Cardiac septum (tissue), 1 donor: ENCODE measurements around the gene U2AF1L4. TPM values are rescaled to one million over a fixed set of nuclear protein-coding genes. Genes with fewer than 3 reads are reported as not detected.
A peak's percentile ranks its signal among the peaks of the same experiment; 100 is the strongest.

ENCODE experiments used
- DNase-seq: peaks from one replicate; pipeline ENCODE4 v3.0.0-alpha.2; 2020; ENCODE audit warnings: low spot score
- intact Hi-C: fragments of 100-400 bp; cut with DNase I; formaldehyde crosslinking; loops from one replicate; pipeline ENCODE4 v1.14.0; 2022
- total RNA-seq: library from RNA; stranded (reverse); fragmentation: NEBNext Ultra II Directional; extraction: Animal tissue kit (Norgen Biotek cat#: 25700); gene quantifications from one replicate; pipeline ENCODE4 v1.2.1, GENCODE V29; 2021
- donor health status: DM: no; HTN: no; CAD: no.

The U2AF1L4 gene
- total RNA-seq, 1 donor from 2014 or later: 24.9 TPM

GRCh38 chr19:35746531-35746930 lies 1.3 kb upstream of the U2AF1L4 start:
- intact Hi-C loops: no loop called here
- DNase-seq: no peak

DNA sequence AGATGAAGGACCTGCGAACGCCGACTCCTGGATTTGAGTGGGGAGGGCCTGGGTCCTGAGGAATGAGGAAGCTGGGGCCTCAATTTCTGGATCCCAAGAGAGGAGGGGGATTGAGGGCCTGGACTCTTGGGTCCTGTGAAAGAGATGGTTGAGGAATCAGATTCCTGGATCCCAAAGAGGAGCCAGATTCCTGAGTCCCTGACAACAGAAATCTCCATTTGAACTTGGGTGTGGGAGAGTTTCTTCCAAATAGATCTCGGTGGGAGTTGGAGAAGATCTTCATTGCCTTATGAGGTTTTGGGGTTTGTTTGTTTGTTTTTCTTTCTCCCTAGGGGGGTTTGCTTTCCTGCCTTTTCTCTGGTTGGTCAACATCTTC lies 857 bp upstream of the U2AF1L4 start:
- DNase-seq: no peak
- intact Hi-C loops: no loop called here

- intact Hi-C loops: loop anchor here (2.0 kb wide), 1 partner anchor 186 kb away; no protein-coding TSS in a partner anchor
- DNase-seq: peak; percentile 98
Observed at GRCh38 chr19:35744430-35745327, 539 bp downstream of the U2AF1L4 start.

- DNase-seq: no peak
- intact Hi-C loops: loop anchor here (2.0 kb wide), 1 partner anchor 187 kb away; no protein-coding TSS in a partner anchor
Observed at GRCh38 chr19:35743640-35744429, 1.4 kb downstream of the U2AF1L4 start.

DNA sequence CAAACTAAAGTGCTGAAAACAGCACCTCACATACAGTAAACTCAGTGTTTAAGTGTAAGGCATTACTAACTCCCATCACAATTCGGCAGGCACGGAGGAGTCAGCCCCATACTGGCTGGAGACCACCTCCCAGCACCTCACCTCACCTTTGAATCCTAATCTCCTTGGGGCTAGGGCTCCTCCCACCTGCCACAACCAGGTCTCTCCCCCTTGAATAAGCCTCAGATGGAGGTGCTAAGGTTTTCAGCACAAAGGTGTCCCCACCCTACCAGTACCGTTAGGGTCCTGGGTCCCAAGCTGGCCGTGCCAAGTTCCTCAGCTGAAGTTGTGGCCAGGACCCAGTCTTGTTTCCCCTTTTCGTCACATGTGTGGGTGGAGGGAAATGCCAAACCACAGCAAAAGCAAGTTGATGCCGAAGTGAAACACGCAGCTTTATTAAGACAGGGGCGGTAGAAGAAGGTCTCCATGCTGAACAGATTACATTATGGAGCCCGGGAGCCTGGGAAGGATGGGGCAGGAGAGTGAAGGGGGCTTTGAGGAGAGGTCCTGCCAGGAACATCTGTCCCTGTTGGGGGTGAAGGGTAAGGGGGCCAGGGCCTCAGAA lies 3.0 kb downstream of the U2AF1L4 start, which contains the start of gene IGFLR1:
Gene IGFLR1, minus strand, starts transcription at position 332 of the 604 bp plus-strand sequence. CDS start 1,272 bp downstream, outside the sequence.
- no peak for DNase-seq
- intact Hi-C loops: no loop called here

- intact Hi-C loops: loop anchor here (2.0 kb wide), 1 partner anchor 24 kb away; no protein-coding TSS in a partner anchor
- no peak for DNase-seq
Observed at GRCh38 chr19:35741203-35741515, 4.1 kb downstream of the U2AF1L4 start.

GRCh38 chr19:35740423-35741202 lies 4.6 kb downstream of the U2AF1L4 start:
- DNase-seq: peak; percentile 99
- intact Hi-C loops: loop anchor here (2.0 kb wide), 1 partner anchor 24 kb away; no protein-coding TSS in a partner anchor

GRCh38 chr19:35740108-35740422 lies 5.2 kb downstream of the U2AF1L4 start:
- DNase-seq: no peak
- intact Hi-C loops: loop anchor here (2.0 kb wide), 1 partner anchor 23 kb away; no protein-coding TSS in a partner anchor

GRCh38 chr19:35739275-35740107 lies 5.7 kb downstream of the U2AF1L4 start:
- DNase-seq: no peak
- intact Hi-C loops: loop anchor here (2.0 kb wide), 1 partner anchor 23 kb away; no protein-coding TSS in a partner anchor

- no peak for DNase-seq
- intact Hi-C loops: no loop called here
Observed at GRCh38 chr19:35738887-35739229, 6.4 kb downstream of the U2AF1L4 start.

GRCh38 chr19:35738021-35738886 lies 7.0 kb downstream of the U2AF1L4 start:
- DNase-seq: no peak
- intact Hi-C loops: no loop called here

DNA sequence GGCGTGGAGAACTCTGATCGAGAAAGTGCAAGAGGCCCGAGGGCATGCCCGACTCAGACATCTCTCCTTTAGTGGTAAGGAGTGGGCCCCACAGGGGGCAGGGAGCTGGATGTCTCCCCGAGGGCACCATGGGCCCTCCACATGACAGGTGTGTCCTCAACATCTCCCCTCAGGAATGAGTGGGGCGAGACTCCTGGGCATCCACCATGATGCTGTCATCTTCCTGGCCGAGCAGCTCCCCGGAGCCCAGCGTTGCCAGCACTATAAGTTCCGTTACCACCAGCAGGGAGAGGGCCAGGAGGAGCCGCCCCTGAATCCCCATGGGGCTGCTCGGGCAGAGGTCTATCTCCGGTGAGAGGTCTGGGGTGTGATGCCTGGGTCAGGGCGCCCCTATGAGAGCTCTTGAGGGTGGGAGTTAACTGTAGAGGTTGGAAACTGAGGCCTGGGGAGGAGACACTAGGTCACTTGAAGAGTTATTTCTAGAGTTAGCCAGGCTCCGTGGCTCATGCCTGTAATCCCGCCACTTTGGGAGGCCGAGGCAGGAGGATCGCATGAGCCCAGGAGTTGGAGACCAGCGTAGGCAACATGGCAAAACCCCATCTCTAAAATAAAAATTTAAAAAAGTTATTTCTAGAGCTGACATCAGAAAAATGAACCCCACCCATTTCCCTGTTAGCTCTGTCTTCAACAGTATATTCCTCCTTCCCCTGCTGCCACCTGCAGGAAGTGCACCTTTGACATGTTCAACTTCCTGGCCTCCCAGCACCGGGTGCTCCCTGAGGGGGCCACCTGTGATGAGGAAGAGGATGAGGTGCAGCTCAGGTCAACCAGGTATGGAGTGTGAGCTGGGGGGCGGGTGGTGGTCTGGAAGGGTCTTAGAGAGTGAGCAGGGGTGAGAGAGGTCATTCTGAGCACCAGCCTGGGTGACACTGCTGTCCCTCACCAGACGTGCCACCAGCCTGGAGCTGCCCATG lies 8.0 kb downstream of the U2AF1L4 start:
- intact Hi-C loops: no loop called here
- no peak for DNase-seq

DNA sequence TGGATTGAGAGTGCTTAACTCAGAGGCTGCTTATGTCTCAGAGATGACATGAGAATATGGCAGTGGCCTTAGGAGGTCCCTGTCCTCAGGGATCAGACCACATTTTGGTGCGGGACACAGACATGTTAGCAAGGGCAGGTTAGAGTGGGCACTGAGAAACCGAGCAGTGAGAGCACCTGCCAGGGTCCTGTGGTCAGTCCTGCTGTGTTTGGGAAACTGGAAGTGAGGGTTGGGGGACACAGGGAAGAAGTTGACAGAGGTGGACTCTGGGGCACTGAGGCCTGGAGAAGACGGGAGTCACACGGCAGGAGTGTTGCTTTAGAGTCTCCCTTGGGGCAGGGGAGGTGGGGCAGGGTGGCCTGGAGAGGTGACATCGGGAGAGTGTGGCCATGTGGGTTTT lies 10.3 kb downstream of the U2AF1L4 start:
- no peak for DNase-seq
- intact Hi-C loops: no loop called here

- intact Hi-C loops: no loop called here
- no peak for DNase-seq
Observed at GRCh38 chr19:35734273-35734672, 10.9 kb downstream of the U2AF1L4 start.

DNA sequence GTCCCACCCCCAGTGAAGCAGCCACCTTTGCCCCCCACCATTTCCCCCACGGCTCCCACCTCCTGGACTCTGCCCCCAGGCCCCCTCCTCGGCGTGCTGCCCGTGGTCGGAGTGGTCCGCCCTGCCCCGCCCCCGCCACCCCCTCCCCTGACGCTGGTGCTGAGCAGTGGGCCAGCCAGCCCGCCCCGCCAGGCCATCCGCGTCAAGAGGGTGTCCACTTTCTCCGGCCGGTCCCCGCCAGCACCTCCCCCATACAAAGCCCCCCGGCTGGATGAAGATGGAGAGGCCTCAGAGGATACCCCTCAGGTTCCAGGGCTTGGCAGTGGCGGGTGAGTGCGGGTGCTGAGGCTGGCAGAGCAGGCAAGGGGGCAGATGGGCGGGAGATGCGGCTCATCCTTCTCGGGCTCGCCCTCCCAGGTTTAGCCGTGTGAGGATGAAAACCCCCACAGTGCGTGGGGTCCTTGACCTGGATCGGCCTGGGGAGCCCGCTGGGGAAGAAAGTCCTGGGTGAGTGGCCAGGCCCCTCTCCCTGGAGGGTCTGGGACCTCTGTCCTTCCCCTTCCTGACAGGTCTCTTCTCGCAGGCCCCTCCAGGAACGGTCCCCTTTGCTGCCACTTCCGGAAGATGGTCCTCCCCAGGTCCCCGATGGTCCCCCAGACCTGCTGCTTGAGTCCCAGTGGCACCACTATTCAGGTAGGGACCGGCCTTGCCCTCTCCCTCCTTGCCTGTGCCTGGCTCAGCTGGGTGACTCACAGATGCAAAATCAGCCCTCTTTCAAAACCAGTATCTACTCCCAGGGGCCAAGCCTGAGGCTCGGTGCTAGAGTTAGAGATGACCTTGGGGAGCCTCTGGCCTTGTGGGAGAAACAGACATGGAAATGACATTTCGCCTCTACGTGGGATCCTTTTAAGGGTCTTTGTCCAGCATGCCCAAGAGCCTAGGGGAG lies 11.8 kb downstream of the U2AF1L4 start:
- no peak for DNase-seq
- intact Hi-C loops: no loop called here
